Esophagus squamous epithelium (tissue), 4 donors: ENCODE data around the gene KCTD21.

Experiments used
- POLR2A ChIP-seq, 4 donors: fragments of 450-650 bp; IDR thresholded peaks; one replicate each; pipeline ENCODE4 v1.6.1; 2017; ENCODE audit warnings: antibody characterized with exemption in 4 of 4, mild to moderate bottlenecking in 4 of 4, moderate library complexity in 3 of 4
- TF ChIP-seq, protein P1 (sequence below), 6 experiments: fragments of 450-650 bp in 4 of 6; fragments of 200-600 bp in 2 of 6; sonication (generic) in 2 of 6; IDR thresholded peaks; one replicate each; pipeline ENCODE4 v1.5.1; 2016 to 2019; ENCODE audit warnings: antibody characterized with exemption in 6 of 6, mild to moderate bottlenecking in 4 of 6, moderate library complexity in 4 of 6

GRCh38 chr11:78217650-78218541, 29.5 kb upstream of the KCTD21 start:
- TF ChIP-seq, protein P1, sequence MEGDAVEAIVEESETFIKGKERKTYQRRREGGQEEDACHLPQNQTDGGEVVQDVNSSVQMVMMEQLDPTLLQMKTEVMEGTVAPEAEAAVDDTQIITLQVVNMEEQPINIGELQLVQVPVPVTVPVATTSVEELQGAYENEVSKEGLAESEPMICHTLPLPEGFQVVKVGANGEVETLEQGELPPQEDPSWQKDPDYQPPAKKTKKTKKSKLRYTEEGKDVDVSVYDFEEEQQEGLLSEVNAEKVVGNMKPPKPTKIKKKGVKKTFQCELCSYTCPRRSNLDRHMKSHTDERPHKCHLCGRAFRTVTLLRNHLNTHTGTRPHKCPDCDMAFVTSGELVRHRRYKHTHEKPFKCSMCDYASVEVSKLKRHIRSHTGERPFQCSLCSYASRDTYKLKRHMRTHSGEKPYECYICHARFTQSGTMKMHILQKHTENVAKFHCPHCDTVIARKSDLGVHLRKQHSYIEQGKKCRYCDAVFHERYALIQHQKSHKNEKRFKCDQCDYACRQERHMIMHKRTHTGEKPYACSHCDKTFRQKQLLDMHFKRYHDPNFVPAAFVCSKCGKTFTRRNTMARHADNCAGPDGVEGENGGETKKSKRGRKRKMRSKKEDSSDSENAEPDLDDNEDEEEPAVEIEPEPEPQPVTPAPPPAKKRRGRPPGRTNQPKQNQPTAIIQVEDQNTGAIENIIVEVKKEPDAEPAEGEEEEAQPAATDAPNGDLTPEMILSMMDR (IDR thresholded peaks at IDR 0.05), result no peak
- TF ChIP-seq POLR2A (IDR thresholded peaks at IDR 0.05), result no peak
